GM23248 (cell line): Measurements from ENCODE around the gene ERGIC2.

Source experiments
- EZH2 ChIP-seq: fragments of 200-600 bp; sonication (generic); IDR thresholded peaks from 2 replicates; pipeline ENCODE4 v1.6.1; 2018; ENCODE audit warnings: antibody characterized with exemption, mild to moderate bottlenecking; ENCODE audit not compliant: insufficient read depth, poor library complexity, severe bottlenecking
- EZH2phosphoT487 ChIP-seq: fragments of 200-600 bp; sonication (generic); IDR thresholded peaks from 2 replicates; pipeline ENCODE4 v1.6.1; 2018; ENCODE audit warnings: antibody characterized with exemption, moderate library complexity, mild to moderate bottlenecking, low read depth; ENCODE audit not compliant: insufficient read depth

- TF ChIP-seq EZH2 (no peak), EZH2phosphoT487 (no peak)
These were observed 35.8 kb upstream of the ERGIC2 start for GRCh38 chr12:29416748-29417147.
